HG03342 (cell line): ENCODE data around the gene WDR70.
"Not testable (repeated sequence)": the region's sequence is repeated elsewhere in the genome, so short reads cannot be mapped to it uniquely, and the experiment has no call there.

Source experiments
- ATAC-seq: cut with Tn5 transposase; IDR thresholded peaks from one replicate; pipeline ENCODE4 v1.9.1; 2021; ENCODE audit warnings: mild to moderate bottlenecking, moderate library complexity; ENCODE audit not compliant: unreplicated experiment

The WDR70 gene

DNA sequence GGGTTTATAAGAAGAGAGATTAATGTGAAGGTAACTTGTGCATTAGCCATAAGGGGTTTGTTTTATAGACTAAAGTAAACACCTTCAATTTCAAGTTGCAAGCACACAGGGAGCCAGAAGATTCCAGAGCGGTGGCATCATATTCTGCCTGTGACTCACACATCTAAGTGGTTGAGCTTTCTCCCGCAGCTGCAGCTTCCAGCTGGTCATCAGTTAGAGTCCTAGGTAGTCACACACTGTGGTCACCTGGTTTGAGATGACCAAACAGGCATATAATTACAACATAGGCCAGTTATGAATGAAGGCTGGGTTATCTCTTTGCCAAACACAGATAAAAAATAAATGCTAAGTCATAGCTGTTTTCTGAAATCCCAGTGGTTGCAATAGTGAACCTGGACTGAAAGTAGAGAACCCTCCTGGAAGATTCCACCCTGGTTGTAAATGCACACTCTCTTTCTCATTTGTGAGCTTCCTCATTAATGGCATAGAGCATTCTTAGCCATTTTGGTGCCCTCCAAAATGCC lies 289.5 kb downstream of the WDR70 start:
- no peak for ATAC-seq

DNA sequence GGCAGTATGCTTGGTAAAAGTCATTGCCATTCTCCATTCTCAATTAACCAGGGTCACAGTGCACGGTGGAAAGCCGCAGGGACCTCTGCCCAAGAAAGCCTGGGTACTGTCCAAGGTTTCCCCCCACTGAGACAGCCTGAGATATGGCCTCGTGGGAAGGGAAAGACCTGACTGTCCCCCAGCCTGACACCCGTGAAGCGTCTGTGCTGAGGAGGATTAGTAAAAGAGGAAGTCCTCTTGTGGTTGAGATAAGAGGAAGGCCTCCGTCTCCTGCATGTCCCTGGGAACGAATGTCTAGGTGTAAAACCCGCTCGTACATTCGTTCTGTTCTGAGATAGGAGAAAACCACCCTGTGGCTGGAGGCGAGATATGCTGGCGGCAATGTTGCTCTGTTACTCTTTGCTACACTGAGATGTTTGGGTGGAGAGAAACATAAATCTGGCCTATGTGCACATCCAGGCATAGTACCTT lies 293.0 kb downstream of the WDR70 start:
- ATAC-seq = peak; percentile 64

DNA sequence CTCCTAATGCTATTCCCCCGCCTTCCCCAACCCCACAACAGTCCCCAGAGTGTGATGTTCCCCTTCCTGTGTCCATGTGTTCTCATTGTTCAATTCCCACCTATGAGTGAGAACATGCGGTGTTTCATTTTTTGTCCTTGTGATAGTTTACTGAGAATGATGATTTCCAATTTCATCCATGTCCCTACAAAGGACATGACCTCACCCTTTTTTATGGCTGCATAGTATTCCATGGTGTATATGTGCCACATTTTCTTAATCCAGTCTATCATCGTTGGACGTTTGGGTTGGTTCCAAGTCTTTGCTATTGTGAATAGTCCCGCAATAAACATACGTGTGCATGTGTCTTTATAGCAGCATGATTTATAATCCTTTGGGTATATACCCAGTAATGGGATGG lies 295.2 kb downstream of the WDR70 start:
- not testable (repeated sequence) for ATAC-seq

DNA sequence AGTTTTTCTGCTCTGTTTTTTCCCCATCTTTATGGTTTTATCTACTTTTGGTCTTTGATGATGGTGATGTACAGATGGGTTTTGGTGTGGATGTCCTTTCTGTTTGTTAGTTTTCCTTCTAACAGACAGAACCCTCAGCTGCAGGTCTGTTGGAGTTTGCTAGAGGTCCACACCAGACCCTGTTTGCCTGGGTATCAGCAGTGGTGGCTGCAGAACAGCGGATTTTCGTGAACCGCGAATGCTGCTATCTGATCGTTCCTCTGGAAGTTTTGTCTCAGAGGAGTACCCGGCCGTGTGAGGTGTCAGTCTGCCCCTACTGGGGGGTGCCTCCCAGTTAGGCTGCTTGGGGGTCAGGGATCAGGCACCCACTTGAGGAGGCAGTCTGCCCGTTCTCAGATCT lies 300.2 kb downstream of the WDR70 start:
- not testable (repeated sequence) for ATAC-seq

DNA sequence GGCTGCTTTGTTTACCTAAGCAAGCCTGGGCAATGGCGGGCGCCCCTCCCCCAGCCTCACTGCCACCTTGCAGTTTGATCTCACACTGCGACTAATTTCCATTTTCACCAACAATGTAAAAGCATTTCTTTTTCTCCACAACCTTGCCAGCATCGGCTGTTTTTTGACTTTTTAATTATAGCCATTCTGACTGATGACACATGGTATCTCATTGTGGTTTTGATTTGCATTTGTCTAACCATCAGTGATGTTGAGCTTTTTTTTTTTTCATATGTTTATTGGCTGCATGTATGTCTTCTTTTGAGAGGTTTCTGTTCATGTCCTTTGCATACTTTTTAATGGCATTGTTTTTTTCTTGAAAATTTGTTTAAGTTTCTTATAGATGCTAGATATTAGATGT lies 300.8 kb downstream of the WDR70 start:
- ATAC-seq = not testable (repeated sequence)

DNA sequence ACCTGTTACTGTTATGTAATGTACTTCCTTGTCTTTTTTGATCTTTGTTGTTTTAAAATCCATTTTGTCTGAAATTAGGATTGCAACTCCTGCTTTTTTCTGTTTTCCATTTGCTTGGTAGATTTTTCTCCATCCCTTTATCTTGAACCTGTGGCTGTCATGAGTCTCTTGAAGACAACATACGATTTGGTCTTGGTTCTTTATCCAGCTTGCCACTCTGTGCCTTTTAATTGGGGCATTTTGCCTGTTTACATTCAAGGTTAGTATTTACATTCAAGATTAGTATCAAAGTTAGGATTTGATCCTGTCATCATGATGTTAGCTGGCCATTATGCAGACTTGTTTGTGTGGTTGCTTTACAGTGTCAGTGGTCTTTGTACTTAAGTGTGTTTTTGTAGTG lies 304.0 kb downstream of the WDR70 start:
- ATAC-seq = no peak

DNA sequence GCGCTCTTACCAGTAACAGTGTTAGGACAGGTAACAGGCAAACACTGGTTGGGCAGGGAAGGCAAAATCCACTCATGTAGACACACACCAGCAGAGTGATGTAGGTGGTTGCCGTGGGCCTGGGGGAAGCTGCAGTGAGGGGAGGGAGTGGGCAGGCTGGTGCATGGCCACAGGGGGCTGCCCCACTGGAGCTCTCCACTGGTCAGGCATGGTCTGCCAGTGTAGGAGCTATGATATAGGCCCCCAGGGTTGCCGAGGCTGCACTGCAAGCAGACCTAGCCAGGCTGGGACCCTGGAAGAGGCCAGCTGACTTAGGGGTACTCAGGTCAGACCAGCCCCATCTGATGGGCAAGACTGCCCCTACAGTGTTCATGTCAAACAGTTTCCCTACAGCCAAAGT lies 306.1 kb downstream of the WDR70 start:
- ATAC-seq = no peak

DNA sequence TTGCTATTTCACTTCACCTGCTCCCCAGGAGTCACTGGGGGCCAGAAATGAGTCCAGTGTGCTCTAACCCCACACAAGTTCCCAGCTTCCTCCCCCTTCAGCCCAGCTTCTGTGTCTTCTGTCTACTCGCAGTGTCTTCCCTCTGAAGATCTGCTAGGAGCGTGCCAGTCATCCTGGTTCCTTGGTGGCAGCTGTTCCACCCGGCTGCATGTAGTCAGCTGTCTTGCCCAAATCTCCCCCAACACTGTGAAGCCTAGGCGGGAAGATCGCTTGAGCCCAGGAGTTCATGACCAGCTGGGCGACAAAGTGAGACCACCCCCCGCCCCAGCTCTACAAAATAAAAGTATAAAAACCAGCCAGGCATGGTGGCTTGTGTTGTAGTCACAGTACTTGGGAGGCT lies 306.7 kb downstream of the WDR70 start:
- ATAC-seq = no peak

DNA sequence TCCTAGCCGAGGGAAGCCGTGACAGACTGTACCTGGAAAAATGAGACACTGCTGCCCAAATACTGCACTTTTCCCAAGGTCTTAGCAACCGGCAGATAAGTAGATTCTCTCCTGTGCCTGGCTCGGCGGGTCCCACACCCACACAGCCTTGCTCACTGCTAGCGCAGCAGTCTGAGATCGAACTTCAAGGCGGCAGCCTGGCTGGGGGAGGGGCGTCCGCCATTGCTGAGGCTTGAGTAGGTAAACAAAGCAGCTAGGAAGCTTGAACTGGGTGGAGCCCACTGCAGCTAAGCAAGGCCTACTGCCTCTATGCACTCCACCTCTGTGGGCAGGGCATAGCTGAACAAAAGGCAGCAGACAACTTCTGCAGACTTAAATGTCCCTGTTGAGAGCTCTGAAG lies 309.8 kb downstream of the WDR70 start:
- ATAC-seq = not testable (repeated sequence)

DNA sequence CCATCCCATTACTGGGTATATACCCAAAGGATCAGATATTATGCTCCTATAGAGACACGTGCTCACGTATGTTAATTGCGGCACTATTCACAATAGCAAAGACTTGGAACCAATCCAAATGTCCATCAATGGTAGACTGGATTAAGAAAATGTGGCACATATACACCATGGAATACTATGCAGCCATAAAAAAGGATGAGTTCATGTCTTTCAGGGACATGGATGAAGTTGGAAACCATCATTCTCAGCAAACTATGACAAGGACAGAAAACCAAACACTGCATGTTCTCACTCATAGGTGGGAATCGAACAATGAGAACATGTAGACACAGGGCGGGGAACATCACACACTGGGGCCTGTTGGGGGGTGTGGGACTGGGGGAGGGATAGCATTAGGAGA lies 315.2 kb downstream of the WDR70 start:
- not testable (repeated sequence) for ATAC-seq

DNA sequence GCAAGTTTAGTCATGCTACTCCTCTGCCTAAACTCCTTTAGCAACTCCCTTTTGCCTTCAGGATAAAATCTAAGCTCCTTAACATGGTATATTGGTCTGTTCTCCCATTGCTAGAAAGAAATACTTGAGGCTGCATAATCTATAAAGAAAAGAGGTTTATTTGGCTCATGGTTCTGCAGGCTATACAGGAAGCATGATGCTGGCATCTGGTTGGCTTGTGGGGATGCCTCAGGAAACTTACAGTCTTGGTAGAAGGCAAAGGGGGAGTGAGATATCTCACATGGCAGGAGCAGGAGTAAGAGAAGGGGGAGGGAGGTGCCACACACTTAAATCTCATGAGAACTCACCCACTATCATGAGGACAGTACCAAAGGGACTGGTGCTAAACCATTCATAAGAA lies 315.7 kb downstream of the WDR70 start:
- no peak for ATAC-seq

DNA sequence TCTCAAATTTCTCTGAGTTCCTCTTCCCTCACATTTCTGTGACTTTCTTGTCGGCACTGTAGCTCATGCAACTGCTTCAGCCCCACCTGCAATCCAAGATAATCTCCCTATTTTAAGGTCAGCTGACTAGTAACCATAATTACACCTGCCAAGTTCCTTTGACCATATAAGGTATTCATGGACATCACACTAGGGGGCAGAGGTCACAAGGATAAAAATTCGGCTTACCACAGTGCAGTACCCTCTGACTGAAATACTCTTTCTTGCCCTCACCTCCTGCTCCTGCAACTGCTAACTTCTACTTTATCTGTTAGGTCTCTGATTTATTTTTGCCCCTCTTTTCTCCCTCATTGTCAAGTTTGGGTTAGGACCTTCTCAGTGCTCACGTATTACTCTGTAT lies 316.5 kb downstream of the WDR70 start:
- no peak for ATAC-seq

DNA sequence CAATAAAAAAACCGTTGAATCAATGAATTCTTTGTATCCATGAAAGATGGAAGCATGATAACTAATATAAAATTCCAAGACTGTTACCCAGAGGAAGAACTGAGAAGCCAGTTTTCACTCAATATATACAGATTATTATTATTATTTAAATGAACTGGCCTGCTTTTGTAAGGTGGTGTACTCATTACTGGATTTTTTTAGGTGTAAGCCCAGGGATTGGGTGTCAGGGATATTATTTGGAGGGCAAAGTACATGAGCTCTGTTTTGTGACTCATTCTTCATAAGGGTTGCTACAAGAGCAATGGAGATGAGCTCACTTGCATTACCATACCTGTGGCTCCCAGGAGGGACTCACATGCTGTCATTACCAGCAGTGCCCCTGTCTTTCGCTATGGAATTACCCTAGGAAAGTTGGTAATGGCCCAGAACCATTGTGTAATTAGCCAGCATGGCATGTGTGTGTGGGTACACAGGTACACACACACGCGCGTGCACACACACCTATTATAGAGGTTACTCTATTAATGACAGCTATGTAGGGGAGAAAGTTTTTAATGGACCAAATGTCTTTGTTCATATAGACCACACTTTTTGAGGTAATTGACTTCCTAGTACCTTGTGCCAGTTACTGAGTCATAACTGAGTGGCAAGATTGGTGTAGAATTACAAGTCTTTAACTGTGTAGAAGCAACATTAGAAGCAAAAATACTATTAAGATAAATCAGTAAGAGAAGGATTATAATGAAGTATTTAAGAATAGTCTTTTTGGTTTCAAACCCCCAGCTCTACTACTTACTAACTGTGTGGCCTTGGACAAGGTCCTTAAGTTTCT lies 317.3 kb downstream of the WDR70 start:
- no peak for ATAC-seq

DNA sequence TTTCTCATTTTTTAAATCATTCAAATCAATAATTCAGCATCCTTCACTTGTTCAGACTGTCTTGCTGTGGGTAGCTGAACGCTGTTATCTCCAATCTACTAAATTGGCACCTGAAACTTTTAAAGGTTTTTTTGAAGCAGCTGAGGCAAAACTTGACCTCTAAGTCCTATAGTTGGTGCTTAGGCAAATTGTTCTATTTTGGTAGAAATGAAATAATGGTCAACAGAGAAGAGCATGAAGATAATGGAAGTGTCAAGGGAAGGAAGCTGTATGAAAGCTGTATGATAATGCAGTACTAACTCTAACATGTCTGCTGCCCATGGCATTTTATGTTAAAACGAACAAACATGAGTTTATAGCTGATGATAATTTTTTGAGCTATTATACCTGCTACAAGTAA lies 322.8 kb downstream of the WDR70 start:
- ATAC-seq = no peak

DNA sequence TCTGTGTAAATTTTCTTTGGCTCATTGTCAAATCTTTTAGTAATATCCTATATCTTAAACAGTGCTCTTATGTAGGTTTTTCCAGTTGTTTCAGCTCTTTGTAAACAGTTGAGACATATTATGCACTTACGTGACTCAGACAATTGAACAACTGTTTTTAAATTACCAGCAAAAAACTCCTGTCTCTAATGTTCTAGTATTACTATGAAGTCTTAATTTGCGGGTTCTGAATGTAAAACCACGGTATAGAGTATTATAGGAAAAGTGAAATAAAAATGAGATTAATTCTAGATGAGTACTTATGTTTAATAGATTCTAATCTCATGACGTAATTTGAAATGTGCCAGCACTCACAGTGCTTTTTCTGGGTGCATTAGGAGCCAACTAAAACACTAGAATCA lies 324.7 kb downstream of the WDR70 start:
- ATAC-seq = no peak

DNA sequence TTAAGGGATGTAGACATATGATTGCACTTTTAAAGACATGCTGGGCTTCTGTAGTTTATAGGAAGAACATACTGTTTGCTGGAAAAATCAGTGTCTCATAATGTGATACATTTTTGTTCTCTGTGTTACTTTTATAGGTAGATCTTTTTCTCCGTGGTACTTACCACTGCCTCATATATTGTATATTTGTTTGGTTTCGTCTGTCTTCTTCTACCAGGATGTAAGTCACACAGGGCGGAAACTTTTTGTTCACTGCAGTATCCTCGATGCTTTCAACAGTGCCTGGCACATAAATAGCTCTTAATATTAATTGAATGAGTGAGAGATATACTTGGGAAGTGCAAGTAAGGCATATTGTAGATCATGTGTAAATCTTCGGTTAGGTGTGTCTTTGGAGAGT lies 325.3 kb downstream of the WDR70 start:
- no peak for ATAC-seq

DNA sequence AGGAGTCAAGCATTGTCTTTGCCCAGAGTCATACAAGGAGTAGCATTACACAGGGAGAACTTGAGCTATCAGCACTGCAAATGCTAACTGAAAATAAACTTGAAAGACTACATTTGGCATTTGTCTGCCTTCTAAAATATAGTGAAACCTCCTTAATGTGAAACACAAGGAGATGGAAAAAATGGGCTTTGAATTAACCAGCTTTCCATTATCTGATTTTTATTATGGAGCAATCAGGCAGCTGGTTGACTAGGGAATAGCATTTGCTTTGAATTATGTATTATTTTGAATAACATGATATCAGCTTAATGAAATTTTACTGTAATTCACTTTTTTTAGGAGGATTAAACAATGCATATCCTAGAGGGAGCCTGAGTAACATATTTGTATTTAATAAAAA lies 329.9 kb downstream of the WDR70 start:
- no peak for ATAC-seq

DNA sequence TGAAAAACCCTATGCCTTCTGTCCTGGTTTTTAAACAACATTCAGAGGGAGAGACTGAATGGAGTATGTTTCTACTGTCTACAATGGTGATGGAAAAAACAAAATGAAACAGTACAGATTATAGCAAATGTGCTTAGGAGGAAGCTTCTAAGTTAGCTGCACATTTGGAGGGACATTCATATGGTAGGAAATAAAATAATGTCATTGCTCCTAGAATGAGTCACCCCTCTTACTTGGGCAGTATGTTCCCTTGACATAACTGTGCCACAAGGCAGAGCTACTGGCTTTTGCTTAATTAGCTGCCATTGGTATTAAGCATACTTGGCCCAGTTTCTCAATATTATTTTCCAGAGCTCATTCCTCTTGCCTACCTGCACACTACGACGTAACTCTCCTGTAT lies 331.8 kb downstream of the WDR70 start:
- ATAC-seq = no peak

DNA sequence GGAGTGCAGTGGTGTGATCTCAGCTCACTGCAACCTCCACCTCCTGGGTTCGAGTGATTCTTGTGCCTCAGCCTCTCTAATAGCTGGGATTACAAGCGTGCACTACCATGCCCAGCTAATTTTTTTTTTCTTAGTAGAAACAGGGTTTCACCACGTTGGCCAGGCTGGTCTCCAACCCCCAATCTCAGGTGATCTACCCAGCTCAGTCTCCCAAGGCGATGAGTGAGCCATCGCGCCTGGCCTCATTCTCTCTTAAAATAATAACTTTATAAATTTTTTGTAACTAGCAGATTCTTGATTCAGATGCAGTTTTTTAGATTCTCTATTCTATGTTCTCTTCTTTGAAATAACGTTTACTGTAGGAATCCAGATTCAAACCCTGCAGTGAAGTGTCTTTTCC lies 333.6 kb downstream of the WDR70 start:
- ATAC-seq = no peak

DNA sequence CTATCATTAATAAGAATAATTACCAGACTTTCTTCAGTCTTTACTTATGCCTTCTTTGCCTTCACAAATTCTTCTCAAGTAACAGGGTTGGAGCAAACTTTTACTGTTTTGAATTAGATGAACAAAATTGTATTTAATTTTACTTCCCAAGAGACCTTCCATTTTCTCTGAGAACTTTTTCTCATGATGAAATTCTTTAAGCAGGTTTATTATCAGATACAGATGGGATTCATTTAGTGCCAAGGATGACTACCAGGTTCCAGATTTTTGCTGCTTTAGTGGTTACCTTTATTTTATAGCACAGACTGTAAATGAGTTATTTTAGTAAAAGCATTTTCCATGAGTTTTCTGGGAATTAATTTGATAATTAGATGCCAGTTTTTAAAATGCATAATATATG lies 335.6 kb downstream of the WDR70 start:
- no peak for ATAC-seq

DNA sequence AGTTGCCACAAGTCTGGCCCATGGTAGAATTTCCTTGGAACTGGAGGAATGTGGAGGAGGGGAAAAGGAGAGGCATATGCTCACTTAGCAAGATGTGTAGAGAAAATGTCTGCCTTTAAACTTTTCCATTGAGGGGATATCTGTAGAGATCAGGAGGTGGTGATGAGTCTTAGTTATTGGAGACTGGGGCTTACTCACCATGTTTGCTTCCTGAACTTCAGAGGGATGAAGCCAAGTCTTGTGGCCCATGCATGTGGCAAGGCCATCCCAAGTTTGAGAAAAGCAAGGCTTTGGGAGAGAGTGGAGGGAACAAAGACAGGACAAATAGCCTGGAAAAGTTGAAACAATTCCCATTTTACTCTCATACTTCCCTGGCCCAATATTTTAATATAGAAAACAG lies 336.2 kb downstream of the WDR70 start:
- ATAC-seq = no peak

DNA sequence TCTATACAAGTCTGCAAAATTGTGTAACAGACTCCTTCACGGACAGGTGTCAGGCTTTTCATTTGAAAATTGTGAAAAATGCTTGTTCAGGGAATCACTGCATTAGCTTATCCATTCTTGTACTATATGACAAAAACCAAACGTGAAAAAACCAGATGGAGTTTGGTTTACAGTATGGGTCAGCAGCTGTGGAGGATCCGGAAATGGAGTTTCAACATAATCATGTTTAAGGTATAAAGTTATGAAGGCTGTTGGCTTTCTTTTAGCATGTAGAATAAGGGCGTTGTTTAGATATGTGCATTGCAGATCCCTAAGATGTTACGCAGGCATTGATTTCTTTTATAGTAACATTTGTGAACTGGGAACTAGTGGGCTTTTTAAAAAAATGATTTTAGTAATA lies 336.9 kb downstream of the WDR70 start:
- ATAC-seq = no peak

DNA sequence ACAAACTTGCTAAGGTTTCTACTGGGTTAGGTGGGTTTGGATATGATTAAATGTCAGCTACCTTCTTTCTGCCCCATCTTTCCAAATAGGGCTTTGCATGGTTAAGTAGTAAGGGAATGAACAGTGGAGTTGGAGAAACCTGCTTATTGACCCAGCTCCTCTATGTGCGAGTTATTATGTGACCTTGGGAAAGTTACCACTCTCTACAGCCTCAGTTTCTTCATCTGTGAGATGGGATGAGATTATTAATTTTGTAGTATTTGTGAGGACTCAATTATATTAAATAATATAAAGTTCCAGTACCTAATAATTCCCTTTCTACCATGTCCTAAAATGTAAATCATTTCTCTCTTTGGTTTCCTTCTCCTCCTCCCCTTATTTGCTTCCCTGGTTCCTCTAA lies 337.3 kb downstream of the WDR70 start:
- ATAC-seq = no peak
